Measurements from ENCODE around the gene SORBS1.

SORBS1 gene

GRCh38 chr10:95306851-95307250 lies 254.3 kb downstream of the SORBS1 start:
- no peak for DNase-seq

GRCh38 chr10:95306318-95306650 lies 254.9 kb downstream of the SORBS1 start:
- DNase-seq = no peak

- DNase-seq = no peak
Measured at GRCh38 chr10:95305606-95306317, 255.4 kb downstream of the SORBS1 start.

- DNase-seq = no peak
Measured at GRCh38 chr10:95304976-95305375, 256.2 kb downstream of the SORBS1 start.

- no peak for DNase-seq
Measured at GRCh38 chr10:95304463-95304862, 256.7 kb downstream of the SORBS1 start.

GRCh38 chr10:95303950-95304349 lies 257.2 kb downstream of the SORBS1 start:
- DNase-seq = no peak

- DNase-seq = no peak
Measured at GRCh38 chr10:95303535-95303934, 257.6 kb downstream of the SORBS1 start.

- no peak for DNase-seq
Measured at GRCh38 chr10:95300022-95300539, 261.1 kb downstream of the SORBS1 start.

- no peak for DNase-seq
Measured at GRCh38 chr10:95297402-95297801, 263.8 kb downstream of the SORBS1 start.

GRCh38 chr10:95296764-95297163 lies 264.4 kb downstream of the SORBS1 start:
- no peak for DNase-seq

GRCh38 chr10:95295031-95295755 lies 266.0 kb downstream of the SORBS1 start:
- peak; percentile 44 to 77 for DNase-seq

- DNase-seq = no peak
Measured at GRCh38 chr10:95293631-95294030, 267.5 kb downstream of the SORBS1 start.

- DNase-seq = no peak
Measured at GRCh38 chr10:95291365-95292039, 269.7 kb downstream of the SORBS1 start.

GRCh38 chr10:95290461-95291364 lies 270.5 kb downstream of the SORBS1 start, which contains the start of gene PDLIM1:
TSS of gene PDLIM1 (minus strand) at chr10:95291003. CDS start at chr10:95290915, 88 bp downstream.
- DNase-seq = peak in 1 of 2 experiments; percentile 62

GRCh38 chr10:95289921-95290421 lies 271.2 kb downstream of the SORBS1 start:
- DNase-seq = no peak

- peak in 1 of 2 experiments; percentile 1 for DNase-seq
Measured at GRCh38 chr10:95289003-95289920, 271.9 kb downstream of the SORBS1 start.

- peak; percentile 32 to 34 for DNase-seq
Measured at GRCh38 chr10:95288303-95288702, 272.9 kb downstream of the SORBS1 start.

GRCh38 chr10:95287281-95287680 lies 273.9 kb downstream of the SORBS1 start:
- no peak for DNase-seq

GRCh38 chr10:95286707-95287106 lies 274.5 kb downstream of the SORBS1 start:
- DNase-seq = peak; percentile 36 to 65

- no peak for DNase-seq
Measured at GRCh38 chr10:95285556-95285955, 275.6 kb downstream of the SORBS1 start.

GRCh38 chr10:95284807-95285206 lies 276.4 kb downstream of the SORBS1 start:
- DNase-seq = no peak

Data from NCI-H526 (cell line).